ENCODE data around the gene PIGA. TPM values are rescaled to one million over a fixed set of nuclear protein-coding genes. Genes with fewer than 3 reads are reported as not detected.

Gene PIGA
- total RNA-seq, 1 donor from 2014 or later: 10.3 TPM

- no peaks in the 10 kb centered on the region for H3K4me1 Mint-ChIP-seq (ENCODE audit: unreplicated experiment)
- H3K9me3 Mint-ChIP-seq (ENCODE audit: unreplicated experiment): no peaks in the 10 kb centered on the region
- no peak for TF ChIP-seq CTCF (IDR thresholded peaks at IDR 0.05)
- peaks cover 1% of the 10 kb centered on the region for H3K36me3 Mint-ChIP-seq (ENCODE audit: unreplicated experiment)
- H3K27me3 Mint-ChIP-seq (ENCODE audit: unreplicated experiment): no peaks in the 10 kb centered on the region
- no peak overlapping the region for H3K27ac Mint-ChIP-seq (ENCODE audit: unreplicated experiment)
- DNase-seq (ENCODE audit: extremely low spot score, unreplicated experiment): no peak
- no peak overlapping the region for H3K4me3 Mint-ChIP-seq (ENCODE audit: unreplicated experiment)
Measured at GRCh38 chrX:15322472-15322871, 12.9 kb downstream of the PIGA start.

- TF ChIP-seq CTCF (IDR thresholded peaks at IDR 0.05): no peak
- H3K4me1 Mint-ChIP-seq (ENCODE audit: unreplicated experiment): no peaks in the 10 kb centered on the region
- peaks cover 1% of the 10 kb centered on the region for H3K36me3 Mint-ChIP-seq (ENCODE audit: unreplicated experiment)
- no peak for DNase-seq (ENCODE audit: extremely low spot score, unreplicated experiment)
- no peak overlapping the region for H3K4me3 Mint-ChIP-seq (ENCODE audit: unreplicated experiment)
- no peaks in the 10 kb centered on the region for H3K27me3 Mint-ChIP-seq (ENCODE audit: unreplicated experiment)
- no peaks in the 10 kb centered on the region for H3K9me3 Mint-ChIP-seq (ENCODE audit: unreplicated experiment)
- no peak overlapping the region for H3K27ac Mint-ChIP-seq (ENCODE audit: unreplicated experiment)
Measured at GRCh38 chrX:15322072-15322471, 13.3 kb downstream of the PIGA start.

GRCh38 chrX:15321447-15321846 is 13.9 kb downstream of the PIGA start:
- no peak overlapping the region for H3K27ac Mint-ChIP-seq (ENCODE audit: unreplicated experiment)
- H3K36me3 Mint-ChIP-seq (ENCODE audit: unreplicated experiment): peaks cover 1% of the 10 kb centered on the region
- DNase-seq (ENCODE audit: extremely low spot score, unreplicated experiment): no peak
- H3K27me3 Mint-ChIP-seq (ENCODE audit: unreplicated experiment): no peaks in the 10 kb centered on the region
- TF ChIP-seq CTCF (IDR thresholded peaks at IDR 0.05): no peak
- no peaks in the 10 kb centered on the region for H3K9me3 Mint-ChIP-seq (ENCODE audit: unreplicated experiment)
- no peak overlapping the region for H3K4me3 Mint-ChIP-seq (ENCODE audit: unreplicated experiment)
- no peaks in the 10 kb centered on the region for H3K4me1 Mint-ChIP-seq (ENCODE audit: unreplicated experiment)

- DNase-seq (ENCODE audit: extremely low spot score, unreplicated experiment): no peak
- H3K36me3 Mint-ChIP-seq (ENCODE audit: unreplicated experiment): peaks cover 1% of the 10 kb centered on the region
- H3K4me1 Mint-ChIP-seq (ENCODE audit: unreplicated experiment): no peaks in the 10 kb centered on the region
- no peaks in the 10 kb centered on the region for H3K27me3 Mint-ChIP-seq (ENCODE audit: unreplicated experiment)
- no peaks in the 10 kb centered on the region for H3K9me3 Mint-ChIP-seq (ENCODE audit: unreplicated experiment)
- no peak for TF ChIP-seq CTCF (IDR thresholded peaks at IDR 0.05)
- H3K4me3 Mint-ChIP-seq (ENCODE audit: unreplicated experiment): no peak overlapping the region
- H3K27ac Mint-ChIP-seq (ENCODE audit: unreplicated experiment): no peak overlapping the region
Measured at GRCh38 chrX:15320297-15320696, 15.0 kb downstream of the PIGA start.

- no peak overlapping the region for H3K4me3 Mint-ChIP-seq (ENCODE audit: unreplicated experiment)
- no peaks in the 10 kb centered on the region for H3K9me3 Mint-ChIP-seq (ENCODE audit: unreplicated experiment)
- no peak for DNase-seq (ENCODE audit: extremely low spot score, unreplicated experiment)
- H3K4me1 Mint-ChIP-seq (ENCODE audit: unreplicated experiment): no peaks in the 10 kb centered on the region
- H3K36me3 Mint-ChIP-seq (ENCODE audit: unreplicated experiment): peaks cover 1% of the 10 kb centered on the region
- no peak for TF ChIP-seq CTCF (IDR thresholded peaks at IDR 0.05)
- no peaks in the 10 kb centered on the region for H3K27me3 Mint-ChIP-seq (ENCODE audit: unreplicated experiment)
- no peak overlapping the region for H3K27ac Mint-ChIP-seq (ENCODE audit: unreplicated experiment)
Measured at GRCh38 chrX:15319075-15319474, 16.2 kb downstream of the PIGA start.

All from osteocyte (in vitro differentiated cells).